ENCODE data around the gene MAN2C1.

GRCh38 chr15:75397494-75397893 lies 29.1 kb upstream of the MAN2C1 start:
- TF ChIP-seq POLR2A (IDR thresholded peaks at IDR 0.05) (no peak), POLR2AphosphoS5 (IDR thresholded peaks at IDR 0.05) (no peak)
- TF ChIP-seq, protein P1, sequence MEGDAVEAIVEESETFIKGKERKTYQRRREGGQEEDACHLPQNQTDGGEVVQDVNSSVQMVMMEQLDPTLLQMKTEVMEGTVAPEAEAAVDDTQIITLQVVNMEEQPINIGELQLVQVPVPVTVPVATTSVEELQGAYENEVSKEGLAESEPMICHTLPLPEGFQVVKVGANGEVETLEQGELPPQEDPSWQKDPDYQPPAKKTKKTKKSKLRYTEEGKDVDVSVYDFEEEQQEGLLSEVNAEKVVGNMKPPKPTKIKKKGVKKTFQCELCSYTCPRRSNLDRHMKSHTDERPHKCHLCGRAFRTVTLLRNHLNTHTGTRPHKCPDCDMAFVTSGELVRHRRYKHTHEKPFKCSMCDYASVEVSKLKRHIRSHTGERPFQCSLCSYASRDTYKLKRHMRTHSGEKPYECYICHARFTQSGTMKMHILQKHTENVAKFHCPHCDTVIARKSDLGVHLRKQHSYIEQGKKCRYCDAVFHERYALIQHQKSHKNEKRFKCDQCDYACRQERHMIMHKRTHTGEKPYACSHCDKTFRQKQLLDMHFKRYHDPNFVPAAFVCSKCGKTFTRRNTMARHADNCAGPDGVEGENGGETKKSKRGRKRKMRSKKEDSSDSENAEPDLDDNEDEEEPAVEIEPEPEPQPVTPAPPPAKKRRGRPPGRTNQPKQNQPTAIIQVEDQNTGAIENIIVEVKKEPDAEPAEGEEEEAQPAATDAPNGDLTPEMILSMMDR (IDR thresholded peaks at IDR 0.05), result no peak
